ENCODE measurements around the gene ME1. TPM values are rescaled to one million over a fixed set of nuclear protein-coding genes. Genes with fewer than 3 reads are reported as not detected.

ME1 gene
- total and polyA plus RNA-seq, 9 of the 15 experiments (the other 6 are each of a cell fraction or from before 2014, with no cell fraction given), result 3.2 to 10.4 (median 5.5) TPM

- no peak for TF ChIP-seq PRPF4 (IDR thresholded peaks at IDR 0.05; ENCODE audit: insufficient read depth, low read depth, low read length, poor library complexity, severe bottlenecking)
- TF ChIP-seq ZNF23 (CRISPR knock-in tag; IDR thresholded peaks at IDR 0.05), result no peak
- TF ChIP-seq TBL1XR1 (IDR thresholded peaks at IDR 0.05; ENCODE audit: low read length in 2 of 2), result peak in 1 of 2 experiments; percentile 61; a peak in 2 of 4 replicates
- peak in 1 of 2 experiments; percentile 88; a peak in 2 of 4 replicates for TF ChIP-seq ARNT (IDR thresholded peaks at IDR 0.05)
- TF ChIP-seq ATF3 (IDR thresholded peaks at IDR 0.05), result peak; percentile 54
- TF ChIP-seq ATF3 (CRISPR knock-in tag; conservative IDR thresholded peaks at IDR 0.05), result no peak
- peak; percentile 89 for TF ChIP-seq DPF2 (IDR thresholded peaks at IDR 0.05)
- TF ChIP-seq MYNN (IDR thresholded peaks at IDR 0.05), result no peak
- no peak for TF ChIP-seq MYNN (CRISPR knock-in tag; IDR thresholded peaks at IDR 0.05)
- TF ChIP-seq NBN (IDR thresholded peaks at IDR 0.05; ENCODE audit: low read depth), result no peak
- TF ChIP-seq KDM5B (IDR thresholded peaks at IDR 0.05; ENCODE audit: insufficient replicate concordance, low read depth, low read length), result no peak
- TF ChIP-seq CREB1 (IDR thresholded peaks at IDR 0.05), result 0 out of 2 replicates have a peak, but pooled peaks have one; percentile 40
- no peak for TF ChIP-seq CREB1 (CRISPR knock-in tag; IDR thresholded peaks at IDR 0.05)
- peak; percentile 77 for TF ChIP-seq RNF2 (IDR thresholded peaks at IDR 0.05)
- TF ChIP-seq HDAC2 (IDR thresholded peaks at IDR 0.05), result peak; percentile 96
- peak; percentile 84 for TF ChIP-seq KLF16 (IDR thresholded peaks at IDR 0.05)
- peak; percentile 69; the same call in 1 of the 2 replicates for TF ChIP-seq SMARCC2 (IDR thresholded peaks at IDR 0.05; ENCODE audit: low read depth)
- no peak; the same call in 1 of the 2 replicates for TF ChIP-seq ATF7 (IDR thresholded peaks at IDR 0.05)
- peak; percentile 80 for TF ChIP-seq MAFF (IDR thresholded peaks at IDR 0.05; ENCODE audit: low read length)
- TF ChIP-seq ZNF316 (IDR thresholded peaks at IDR 0.05), result peak; percentile 83
- 0 out of 2 replicates have a peak, but pooled peaks have one; percentile 24 for TF ChIP-seq LEF1 (IDR thresholded peaks at IDR 0.05)
- no peak for TF ChIP-seq NRF1 (conservative IDR thresholded peaks at IDR 0.05 in 1 of 2, IDR thresholded peaks at IDR 0.05 in 1 of 2)
- peak; percentile 64; the same call in 1 of the 2 replicates for TF ChIP-seq MTA3 (IDR thresholded peaks at IDR 0.05; ENCODE audit: borderline replicate concordance)
- TF ChIP-seq GATAD2B (IDR thresholded peaks at IDR 0.05; ENCODE audit: borderline replicate concordance), result no peak
- TF ChIP-seq SOX6 (IDR thresholded peaks at IDR 0.05), result peak; percentile 81
- TF ChIP-seq ETV5 (CRISPR knock-in tag; IDR thresholded peaks at IDR 0.05; ENCODE audit: low read depth), result no peak
- TF ChIP-seq NCOA1 (IDR thresholded peaks at IDR 0.05; ENCODE audit: low read depth), result peak; percentile 59; the same call in 1 of the 2 replicates
- TF ChIP-seq MEF2D (tag; conservative IDR thresholded peaks at IDR 0.05; ENCODE audit: low read depth), result peak; percentile 63; the same call in 1 of the 2 replicates
- no peak for TF ChIP-seq TAF15 (IDR thresholded peaks at IDR 0.05; ENCODE audit: low read depth, low read length)
- peak; percentile 88 for TF ChIP-seq HES1 (IDR thresholded peaks at IDR 0.05; ENCODE audit: low read depth)
- peak; percentile 85 for TF ChIP-seq C11orf30 (IDR thresholded peaks at IDR 0.05; ENCODE audit: low read depth)
- no peak for TF ChIP-seq IRF1 (CRISPR knock-in tag; IDR thresholded peaks at IDR 0.05; ENCODE audit: borderline replicate concordance)
- no peak for TF ChIP-seq POLR2B (IDR thresholded peaks at IDR 0.05; ENCODE audit: low read depth, partially characterized antibody)
- peak; percentile 93 for TF ChIP-seq ARID1B (IDR thresholded peaks at IDR 0.05)
Observed at GRCh38 chr6:83442752-83443151, 11.9 kb upstream of the ME1 start (continued).

Data from K562 (cell line).